HG02885 (cell line): ENCODE results near the gene CLMP.
"Not testable (repeated sequence)": the region's sequence is repeated elsewhere in the genome, so short reads cannot be mapped to it uniquely, and the experiment has no call there.

ENCODE experiments used
- ATAC-seq: cut with Tn5 transposase; IDR thresholded peaks from one replicate; pipeline ENCODE4 v1.9.1; 2021; ENCODE audit warnings: mild to moderate bottlenecking; ENCODE audit not compliant: unreplicated experiment, poor library complexity

The CLMP gene

DNA sequence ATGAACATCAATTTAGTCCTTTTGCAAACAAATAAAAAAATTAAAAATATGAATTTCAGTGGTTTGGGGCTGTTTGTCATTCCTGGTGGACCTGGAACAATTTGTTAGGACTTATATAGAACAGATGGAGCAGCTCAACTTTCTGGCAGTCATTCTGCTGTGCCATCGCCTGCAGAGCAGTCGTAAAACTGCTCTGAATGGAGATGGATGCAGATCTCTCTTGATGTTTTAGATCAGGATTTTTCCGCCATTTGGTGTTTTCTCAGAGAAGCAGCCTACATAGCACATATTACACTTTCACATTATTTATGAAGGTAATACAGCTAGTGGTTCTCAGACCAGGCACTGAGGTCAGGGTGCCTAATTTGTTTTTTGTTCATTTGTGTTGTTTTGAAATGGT, 101.3 kb downstream of the CLMP start:
- no peak for ATAC-seq

DNA sequence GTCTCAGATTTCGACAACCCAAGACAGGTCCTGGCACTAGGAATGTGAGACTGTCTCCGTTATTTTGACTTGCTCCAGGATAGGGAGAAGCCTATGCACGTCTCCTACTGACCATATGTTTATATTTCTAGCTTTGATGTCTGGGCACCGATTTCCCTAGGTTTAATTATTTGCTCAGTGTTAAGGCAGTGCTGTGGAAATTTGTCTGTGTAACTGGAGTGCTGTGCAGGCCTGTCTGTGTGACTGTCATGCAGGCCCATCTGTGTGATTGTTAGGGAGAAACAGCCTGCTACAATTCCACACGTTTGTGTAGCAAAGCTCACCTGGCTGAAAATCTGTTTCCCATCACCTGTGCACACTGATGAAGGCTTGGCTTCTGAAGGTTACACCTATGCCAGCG, 103.5 kb downstream of the CLMP start:
- no peak for ATAC-seq

GRCh38 chr11:123090168-123090567, 104.9 kb downstream of the CLMP start:
- not testable (repeated sequence) for ATAC-seq

DNA sequence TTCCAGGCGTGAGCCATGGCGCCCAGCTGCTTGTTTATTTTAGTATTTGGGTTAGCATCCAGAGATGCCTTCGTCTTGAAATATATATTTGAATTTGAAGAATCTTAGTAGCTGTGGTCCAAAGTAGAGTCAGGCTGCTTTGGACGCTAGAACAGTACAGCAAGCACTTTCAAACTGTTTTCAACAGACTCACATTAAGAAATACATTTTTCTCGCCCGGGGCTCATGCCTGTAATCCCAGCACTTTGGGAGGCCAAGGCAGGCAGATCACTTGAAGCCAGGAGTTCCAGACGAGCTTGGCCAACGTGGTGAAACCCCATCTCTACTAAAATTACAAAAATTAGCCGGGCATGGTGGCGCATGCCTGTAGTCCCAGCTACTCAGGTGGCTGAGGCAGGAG, 106.2 kb downstream of the CLMP start:
- ATAC-seq: not testable (repeated sequence)

DNA sequence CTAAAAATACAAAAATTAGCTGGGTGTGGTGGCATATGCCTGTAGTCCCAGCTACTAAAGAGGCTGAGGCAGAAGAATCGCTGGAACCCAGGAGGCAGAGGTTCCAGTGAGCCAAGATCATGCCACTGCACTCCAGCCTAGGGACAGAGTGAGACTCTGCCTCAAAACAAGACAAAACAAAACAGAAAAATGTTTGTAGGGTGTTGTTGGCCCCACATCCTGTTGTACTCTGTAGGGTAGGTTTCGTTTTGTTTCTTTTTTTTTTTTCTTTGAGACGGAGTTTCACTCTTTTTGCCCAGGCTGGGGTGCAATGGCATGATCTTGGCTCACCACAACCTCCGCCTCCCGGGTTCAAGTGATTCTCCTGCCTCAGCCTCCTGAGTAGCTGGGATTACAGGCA, 107.4 kb downstream of the CLMP start:
- peak; percentile 86 for ATAC-seq

GRCh38 chr11:123086305-123086704, 108.7 kb downstream of the CLMP start:
- ATAC-seq: no peak

- ATAC-seq: no peak
Measured at GRCh38 chr11:123085497-123085896, 109.6 kb downstream of the CLMP start.

GRCh38 chr11:123084454-123084853, 110.6 kb downstream of the CLMP start:
- ATAC-seq: no peak

GRCh38 chr11:123083623-123084029, 111.4 kb downstream of the CLMP start:
- no peak for ATAC-seq

DNA sequence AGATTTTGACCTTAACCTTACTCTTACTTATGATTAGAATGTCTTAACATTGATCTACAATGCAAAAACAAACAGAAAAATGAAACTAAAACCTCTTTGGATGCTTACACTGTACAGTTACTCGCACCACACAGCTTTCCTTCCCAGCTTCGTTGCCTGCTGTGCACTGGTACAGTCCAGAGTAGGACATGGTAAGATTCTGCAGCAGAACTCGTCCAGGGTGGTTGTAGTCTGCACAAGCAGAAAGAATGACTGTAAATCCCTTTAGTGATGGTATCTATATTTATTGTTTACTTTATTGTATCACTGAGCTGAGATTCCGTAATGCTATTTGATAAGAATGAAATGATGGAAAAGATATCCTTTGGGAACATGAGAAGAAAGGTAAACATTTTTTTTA, 112.1 kb downstream of the CLMP start:
- no peak for ATAC-seq

DNA sequence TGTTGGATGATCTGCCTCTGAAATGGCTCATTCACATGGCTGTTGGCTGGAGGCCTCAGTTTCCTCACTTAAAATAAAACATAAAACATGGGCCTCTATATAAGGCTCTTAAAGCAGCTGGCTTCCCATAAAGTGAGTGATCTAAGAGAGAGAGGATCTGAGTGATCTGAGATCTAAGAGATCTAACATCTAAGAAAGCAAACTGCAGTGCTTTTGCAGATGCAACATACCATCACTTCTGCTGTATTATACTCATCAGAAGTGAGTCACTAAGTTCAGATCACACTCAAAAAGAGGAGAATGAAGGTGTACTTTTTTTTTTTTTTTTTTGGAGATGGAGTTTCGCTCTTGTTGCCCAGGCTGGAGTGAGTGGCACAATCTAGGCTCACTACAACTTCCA, 115.0 kb downstream of the CLMP start:
- no peak for ATAC-seq

- ATAC-seq: no peak
Measured at GRCh38 chr11:123076484-123076883, 118.6 kb downstream of the CLMP start.

- no peak for ATAC-seq
Measured at GRCh38 chr11:123073343-123074057, 121.5 kb downstream of the CLMP start.

DNA sequence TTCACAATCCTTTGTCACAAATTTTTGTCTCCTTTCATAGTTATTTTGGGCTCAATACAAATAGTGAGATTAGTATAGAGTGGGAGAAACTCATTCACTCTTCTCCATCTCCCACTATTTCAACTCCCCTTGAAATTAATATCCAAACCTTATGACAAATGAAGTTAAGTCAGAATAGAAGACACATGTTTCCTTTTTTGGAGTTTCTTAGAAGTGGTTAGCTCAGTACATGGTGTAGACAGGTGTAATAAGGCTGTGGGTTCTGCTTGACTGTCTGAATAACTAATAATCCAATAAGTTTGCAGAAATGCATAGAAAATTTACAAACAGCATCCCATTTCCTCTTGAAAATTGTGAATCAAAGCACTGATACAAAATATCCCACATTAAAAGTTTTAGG, 122.3 kb downstream of the CLMP start:
- no peak for ATAC-seq

DNA sequence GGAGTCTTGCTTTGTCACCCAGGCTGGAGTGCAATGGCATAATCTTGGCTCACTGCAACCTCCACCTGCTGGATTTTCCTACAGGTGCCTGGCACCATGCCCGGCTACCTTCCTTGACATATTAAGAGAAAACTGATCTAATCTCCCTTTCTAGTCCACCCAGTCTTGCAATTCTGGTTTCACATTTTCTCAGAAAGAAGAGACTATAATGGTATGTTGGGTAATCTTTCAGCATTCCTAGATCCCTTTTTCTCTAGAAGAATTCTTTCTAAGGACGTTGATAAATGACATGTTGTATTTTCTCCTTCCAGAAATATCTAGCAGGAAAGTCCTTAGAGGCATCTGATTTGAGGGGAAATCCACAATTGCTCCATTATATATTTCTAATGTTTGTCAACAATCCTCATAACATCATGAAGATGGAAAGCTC, 122.7 kb downstream of the CLMP start:
- no peak for ATAC-seq

DNA sequence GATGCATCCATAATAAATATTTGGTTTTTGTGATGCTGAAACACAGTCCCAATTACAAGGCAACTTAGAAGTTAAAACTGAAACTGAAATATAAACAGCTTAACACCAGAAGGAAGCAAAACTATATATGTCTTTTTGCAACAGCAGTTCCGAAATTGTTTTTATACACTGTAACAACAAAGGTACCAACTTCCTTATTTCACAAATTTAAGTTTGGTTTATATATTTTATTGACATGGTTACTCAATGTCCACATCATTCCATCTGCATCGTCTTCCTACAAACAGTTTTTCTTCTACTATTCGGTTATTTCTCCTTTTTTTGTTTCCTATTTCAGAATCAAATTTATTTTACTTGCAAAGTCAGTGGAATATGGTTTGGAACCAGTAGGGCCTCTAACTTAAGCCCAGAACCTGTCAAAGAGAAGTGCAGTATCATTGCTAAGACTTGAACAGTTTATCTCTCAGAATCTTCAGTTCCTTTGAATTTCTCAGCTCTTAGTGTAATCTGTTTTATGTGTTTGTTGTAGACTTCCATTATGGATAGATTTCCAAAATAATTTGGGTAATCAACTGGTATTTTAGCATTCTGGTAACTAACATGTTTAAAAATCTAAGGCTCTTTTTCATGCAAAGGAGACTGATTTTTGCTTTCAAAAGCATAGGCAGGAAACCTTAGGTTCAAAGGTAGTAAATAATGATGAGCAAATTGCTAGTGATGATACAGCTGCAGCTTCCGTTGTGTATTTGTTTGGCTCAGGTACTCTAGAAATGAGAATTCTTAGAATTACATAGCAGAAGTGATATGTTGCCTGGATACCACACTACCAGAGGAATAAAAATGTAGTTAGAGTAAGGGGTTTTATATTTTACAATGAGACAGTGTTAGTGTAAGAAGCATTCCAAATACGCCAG, 124.9 kb downstream of the CLMP start:
- peak; percentile 51 for ATAC-seq

DNA sequence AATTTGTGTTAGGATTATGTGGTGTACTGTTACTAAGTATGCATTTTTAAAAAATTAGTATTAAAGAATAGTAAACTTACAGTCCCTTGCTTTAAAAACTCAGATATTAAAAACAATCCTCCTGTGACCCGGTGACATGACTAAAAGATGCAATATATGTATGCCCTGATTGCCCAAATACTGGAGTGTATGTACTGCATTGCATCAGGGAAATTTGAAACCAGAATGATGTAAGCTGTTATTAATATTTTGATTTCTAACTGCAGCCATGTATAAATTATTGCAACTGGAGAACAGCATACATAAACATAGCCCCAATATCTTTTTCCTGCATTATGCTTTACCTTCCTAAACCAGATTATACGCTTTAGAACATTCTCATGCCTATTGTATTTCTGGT, 129.4 kb downstream of the CLMP start:
- ATAC-seq: no peak

DNA sequence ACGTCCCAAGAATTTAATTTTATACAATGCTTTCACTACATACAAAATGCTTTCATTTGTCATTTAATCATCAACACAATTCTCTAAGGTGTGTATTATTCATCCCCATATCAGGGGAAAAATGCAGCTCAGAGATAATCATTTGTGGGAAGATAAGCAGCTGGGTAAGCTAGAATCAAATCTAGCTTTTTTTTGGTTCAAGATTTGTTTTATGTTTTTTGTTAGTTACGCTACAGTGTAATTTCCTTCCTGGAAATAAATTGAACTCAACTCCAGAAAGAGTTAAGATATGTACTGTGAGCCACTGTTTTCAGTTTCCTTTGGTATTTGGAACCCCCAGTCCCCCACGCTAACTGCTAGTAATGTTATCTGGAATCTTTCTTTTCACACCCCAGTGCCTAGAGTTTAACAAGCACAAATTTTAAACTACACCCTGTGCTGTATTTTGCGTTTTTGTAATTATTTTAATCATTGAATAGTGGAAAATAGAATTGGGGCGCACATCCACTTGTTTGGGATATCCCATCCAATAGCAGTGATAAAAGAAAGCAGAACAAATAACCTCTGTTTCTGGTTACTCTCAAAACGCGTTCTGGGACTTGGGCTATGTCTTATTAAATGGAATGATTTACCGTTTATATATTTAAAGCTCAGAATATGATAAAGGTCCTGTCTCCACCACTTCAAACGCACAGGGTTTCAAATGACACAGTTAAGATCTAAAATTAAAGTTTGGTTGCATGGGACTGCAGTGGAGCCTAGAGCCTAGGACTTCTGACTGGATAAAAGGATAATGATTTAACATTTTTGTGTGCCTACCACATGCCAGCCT, 131.0 kb downstream of the CLMP start:
- ATAC-seq: no peak

- ATAC-seq: peak; percentile 2
Measured at GRCh38 chr11:123062892-123063825, 131.9 kb downstream of the CLMP start.
